Activated CD4-positive, alpha-beta T cell treated with anti-CD3 and anti-CD28 coated beads for 36 hours (primary cell): ENCODE measurements around the gene GPRC5B. TPM values are rescaled to one million over a fixed set of nuclear protein-coding genes. Genes with fewer than 3 reads are reported as not detected.

Experiments used
- ATAC-seq: fragments of 200-7000 bp; cut with Tn5 transposase; one replicate; pipeline ENCODE4 v1.10.0; 2021; ENCODE audit warnings: mild to moderate bottlenecking, moderate library complexity
- CTCF ChIA-PET: fragments of 350-600 bp; sonication (Branson Sonifier 250); formaldehyde crosslinking; loops from one replicate; lab custom pipeline; 2021; ENCODE audit warnings: antibody characterized with exemption; lab: Charles Lee
- POLR2A ChIA-PET: fragments of 350-600 bp; sonication (Branson Sonifier 250); formaldehyde crosslinking; loops from one replicate; lab custom pipeline; 2021; ENCODE audit warnings: antibody characterized with exemption, inconsistent platforms; lab: Charles Lee
- DNase-seq: peaks from one replicate; pipeline ENCODE4 v3.0.0-alpha.2; 2020
- H3K27ac Mint-ChIP-seq: one replicate; pipeline ENCODE4 v1.8.0; 2021; ENCODE audit warnings: mixed read lengths
- H3K27me3 Mint-ChIP-seq: one replicate; pipeline ENCODE4 v1.8.0; 2021; ENCODE audit warnings: mixed read lengths
- H3K36me3 Mint-ChIP-seq: one replicate; pipeline ENCODE4 v1.8.0; 2021; ENCODE audit warnings: low read depth, mixed read lengths
- H3K4me1 Mint-ChIP-seq: one replicate; pipeline ENCODE4 v1.8.0; 2021; ENCODE audit warnings: mixed read lengths
- H3K4me3 Mint-ChIP-seq: one replicate; pipeline ENCODE4 v1.8.0; 2021; ENCODE audit warnings: mild to moderate bottlenecking, moderate library complexity, mixed read lengths
- H3K9me3 Mint-ChIP-seq: one replicate; pipeline ENCODE4 v1.8.0; 2021; ENCODE audit warnings: low read depth, mixed read lengths
- intact Hi-C, 2 experiments: fragments of 100-400 bp; cut with DNase I in 1 of 2; cut with micrococcal nuclease in 1 of 2; formaldehyde crosslinking; loops; one replicate each; pipeline versions ENCODE4 v1.14.2 to v1.15.1; 2022 to 2024; cut with DNase I, micrococcal nuclease
- total RNA-seq, 2 experiments: library from RNA; stranded (reverse); gene quantifications; one replicate each; pipeline ENCODE4 v1.2.3, GENCODE V29; 2021

GPRC5B gene
- total RNA-seq, 2 experiments from 2014 or later, result 0.11 to 0.30 TPM

GRCh38 chr16:19857593-19858339, 26.9 kb downstream of the GPRC5B start:
- ChIA-PET POLR2A (no interaction called here), CTCF (no interaction called here)
- Mint-ChIP-seq H3K36me3 (no peaks in the 10 kb centered on the region), H3K4me3 (no peak overlapping the region), H3K27me3 (peaks cover 2% of the 10 kb centered on the region), H3K9me3 (no peaks in the 10 kb centered on the region), H3K27ac (no peak overlapping the region), H3K4me1 (no peaks in the 10 kb centered on the region)
- intact Hi-C loops, result no loop called here
- DNase-seq (no peak), ATAC-seq (no peak)

GRCh38 chr16:19856120-19856519, 28.5 kb downstream of the GPRC5B start:
- ATAC-seq (no peak), DNase-seq (no peak)
- no peaks in the 10 kb centered on the region for H3K9me3 Mint-ChIP-seq
- H3K4me1 Mint-ChIP-seq, result no peaks in the 10 kb centered on the region
- H3K36me3 Mint-ChIP-seq, result no peaks in the 10 kb centered on the region
- CTCF ChIA-PET, result no interaction called here
- H3K27ac Mint-ChIP-seq, result no peak overlapping the region
- H3K27me3 Mint-ChIP-seq, result peaks cover 2% of the 10 kb centered on the region
- POLR2A ChIA-PET, result no interaction called here
- H3K4me3 Mint-ChIP-seq, result no peak overlapping the region
- intact Hi-C loops, result no loop called here

GRCh38 chr16:19854543-19854876, 30.1 kb downstream of the GPRC5B start:
- Mint-ChIP-seq H3K27me3 (peaks cover 2% of the 10 kb centered on the region), H3K9me3 (no peaks in the 10 kb centered on the region), H3K4me3 (no peak overlapping the region), H3K4me1 (no peaks in the 10 kb centered on the region), H3K27ac (no peak overlapping the region), H3K36me3 (no peaks in the 10 kb centered on the region)
- ATAC-seq (no peak), DNase-seq (no peak)
- intact Hi-C loops, result no loop called here
- ChIA-PET POLR2A (no interaction called here), CTCF (interaction anchor here (0.6 kb wide), 1 partner anchor 705 kb away, joined by 3 read pairs; no protein-coding TSS in a partner anchor)

GRCh38 chr16:19853742-19854542, 30.7 kb downstream of the GPRC5B start:
- no peak overlapping the region for H3K4me3 Mint-ChIP-seq
- H3K27me3 Mint-ChIP-seq, result peaks cover 2% of the 10 kb centered on the region
- no peak overlapping the region for H3K27ac Mint-ChIP-seq
- H3K4me1 Mint-ChIP-seq, result no peaks in the 10 kb centered on the region
- no peaks in the 10 kb centered on the region for H3K36me3 Mint-ChIP-seq
- ChIA-PET POLR2A (no interaction called here), CTCF (interaction anchor here (0.6 to 1.7 kb wide), 2 partner anchors 9 to 705 kb away, joined by 3 to 4 read pairs; no protein-coding TSS in a partner anchor)
- ATAC-seq (no peak), DNase-seq (no peak)
- intact Hi-C loops, result no loop called here
- H3K9me3 Mint-ChIP-seq, result no peaks in the 10 kb centered on the region

GRCh38 chr16:19853132-19853741, 31.4 kb downstream of the GPRC5B start:
- no peak for DNase-seq
- ChIA-PET CTCF (interaction anchor here (0.8 to 1.7 kb wide), 2 partner anchors 9 to 532 kb away, joined by 4 read pairs; no protein-coding TSS in a partner anchor), POLR2A (no interaction called here)
- H3K36me3 Mint-ChIP-seq, result no peaks in the 10 kb centered on the region
- peaks cover 2% of the 10 kb centered on the region for H3K27me3 Mint-ChIP-seq
- no peak for ATAC-seq
- no peak overlapping the region for H3K4me3 Mint-ChIP-seq
- H3K27ac Mint-ChIP-seq, result no peak overlapping the region
- intact Hi-C loops, result no loop called here
- H3K4me1 Mint-ChIP-seq, result no peaks in the 10 kb centered on the region
- no peaks in the 10 kb centered on the region for H3K9me3 Mint-ChIP-seq

GRCh38 chr16:19851476-19851875, 33.2 kb downstream of the GPRC5B start:
- H3K4me1 Mint-ChIP-seq, result no peaks in the 10 kb centered on the region
- intact Hi-C loops, result no loop called here
- H3K36me3 Mint-ChIP-seq, result no peaks in the 10 kb centered on the region
- H3K27me3 Mint-ChIP-seq, result peaks cover 2% of the 10 kb centered on the region
- POLR2A ChIA-PET, result no interaction called here
- CTCF ChIA-PET, result interaction anchor here (0.6 kb wide), 1 partner anchor 116 kb away, joined by 3 read pairs; no protein-coding TSS in a partner anchor
- H3K4me3 Mint-ChIP-seq, result no peak overlapping the region
- DNase-seq, result no peak
- H3K9me3 Mint-ChIP-seq, result no peaks in the 10 kb centered on the region
- ATAC-seq, result no peak
- H3K27ac Mint-ChIP-seq, result no peak overlapping the region

GRCh38 chr16:19850131-19850817, 34.4 kb downstream of the GPRC5B start:
- Mint-ChIP-seq H3K4me3 (no peak overlapping the region), H3K9me3 (no peaks in the 10 kb centered on the region), H3K36me3 (no peaks in the 10 kb centered on the region), H3K27me3 (peaks cover 2% of the 10 kb centered on the region), H3K27ac (no peak overlapping the region), H3K4me1 (no peaks in the 10 kb centered on the region)
- ATAC-seq (no peak), DNase-seq (no peak)
- POLR2A ChIA-PET, result interaction anchor here (0.6 kb wide), 1 partner anchor 23 kb away, joined by 4 read pairs; no protein-coding TSS in a partner anchor
- CTCF ChIA-PET, result no interaction called here
- intact Hi-C loops, result no loop called here

- Mint-ChIP-seq H3K36me3 (no peaks in the 10 kb centered on the region), H3K9me3 (no peaks in the 10 kb centered on the region), H3K27ac (no peak overlapping the region), H3K27me3 (peaks cover 2% of the 10 kb centered on the region), H3K4me3 (no peak overlapping the region), H3K4me1 (no peaks in the 10 kb centered on the region)
- CTCF ChIA-PET, result no interaction called here
- DNase-seq, result no peak
- POLR2A ChIA-PET, result no interaction called here
- intact Hi-C loops, result no loop called here
- no peak for ATAC-seq
These were observed 35.9 kb downstream of the GPRC5B start for GRCh38 chr16:19848756-19849155.

GRCh38 chr16:19846436-19846835, 38.2 kb downstream of the GPRC5B start:
- H3K4me3 Mint-ChIP-seq, result no peak overlapping the region
- intact Hi-C loops, result no loop called here

GRCh38 chr16:19844945-19845641, 39.6 kb downstream of the GPRC5B start:
- Mint-ChIP-seq H3K36me3 (no peaks in the 10 kb centered on the region), H3K4me3 (no peak overlapping the region), H3K9me3 (no peaks in the 10 kb centered on the region), H3K27ac (no peak overlapping the region), H3K27me3 (no peaks in the 10 kb centered on the region), H3K4me1 (no peaks in the 10 kb centered on the region)
- DNase-seq, result no peak
- CTCF ChIA-PET, result interaction anchor here (0.6 kb wide), 1 partner anchor 73 kb away, joined by 3 read pairs; no protein-coding TSS in a partner anchor
- intact Hi-C loops, result no loop called here
- POLR2A ChIA-PET, result no interaction called here
- no peak for ATAC-seq

More at GRCh38 chr16:19846436-19846835, 38.2 kb downstream of the GPRC5B start:
- ChIA-PET POLR2A (no interaction called here), CTCF (no interaction called here)
- DNase-seq (no peak), ATAC-seq (no peak)
- Mint-ChIP-seq H3K27ac (no peak overlapping the region), H3K36me3 (no peaks in the 10 kb centered on the region), H3K27me3 (no peaks in the 10 kb centered on the region), H3K4me1 (no peaks in the 10 kb centered on the region), H3K9me3 (no peaks in the 10 kb centered on the region)

- Mint-ChIP-seq H3K36me3 (no peaks in the 10 kb centered on the region), H3K27ac (no peak overlapping the region), H3K4me1 (no peaks in the 10 kb centered on the region), H3K27me3 (no peaks in the 10 kb centered on the region), H3K4me3 (no peak overlapping the region), H3K9me3 (no peaks in the 10 kb centered on the region)
- intact Hi-C loops, result no loop called here
- CTCF ChIA-PET, result no interaction called here
- ATAC-seq, result no peak
- DNase-seq, result no peak
- POLR2A ChIA-PET, result no interaction called here
These were observed 41.3 kb downstream of the GPRC5B start for GRCh38 chr16:19843371-19843770.
